ENCODE results near the gene TAS1R1. TPM values are rescaled to one million over a fixed set of nuclear protein-coding genes. Genes with fewer than 3 reads are reported as not detected.

The TAS1R1 gene
- total and polyA plus RNA-seq, 9 of the 15 experiments (the other 6 are each of a cell fraction or from before 2014, with no cell fraction given) = 0.06 TPM; not detected in 8

DNA sequence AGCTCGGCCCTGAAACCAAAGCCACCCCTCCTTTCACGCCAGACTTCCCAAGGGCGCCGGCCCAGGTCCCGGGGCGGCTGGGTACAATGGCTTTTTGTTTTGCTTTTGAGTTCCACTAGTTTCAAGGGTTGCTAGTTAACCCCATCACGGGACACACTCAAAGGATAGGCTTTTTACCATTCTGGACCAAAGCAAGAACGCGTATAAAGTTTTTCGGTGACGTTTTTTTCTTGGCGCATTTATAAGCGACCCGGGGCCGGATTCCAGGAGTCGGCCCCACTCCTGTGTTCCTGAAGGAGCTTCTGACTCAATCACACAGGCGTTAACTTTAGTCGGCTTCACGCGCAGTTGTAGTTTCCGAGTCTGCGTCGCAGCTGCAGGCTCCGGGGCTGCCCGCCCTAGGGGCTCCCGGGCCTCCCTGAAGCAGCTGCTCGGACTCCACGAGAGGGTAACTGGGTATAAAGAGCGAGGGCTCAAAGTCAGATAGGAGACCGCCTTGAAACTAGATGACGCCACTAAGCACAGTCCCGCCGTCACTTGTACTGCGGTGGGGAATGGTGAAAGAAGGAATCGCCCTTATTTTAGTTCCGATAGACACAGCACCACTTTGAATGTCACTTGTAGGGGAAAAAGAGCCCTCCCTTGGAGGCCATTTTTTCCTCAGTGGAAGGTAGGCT is 48.3 kb downstream of the TAS1R1 start (continued):
- TF ChIP-seq, protein P1, sequence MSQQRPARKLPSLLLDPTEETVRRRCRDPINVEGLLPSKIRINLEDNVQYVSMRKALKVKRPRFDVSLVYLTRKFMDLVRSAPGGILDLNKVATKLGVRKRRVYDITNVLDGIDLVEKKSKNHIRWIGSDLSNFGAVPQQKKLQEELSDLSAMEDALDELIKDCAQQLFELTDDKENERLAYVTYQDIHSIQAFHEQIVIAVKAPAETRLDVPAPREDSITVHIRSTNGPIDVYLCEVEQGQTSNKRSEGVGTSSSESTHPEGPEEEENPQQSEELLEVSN (IDR thresholded peaks at IDR 0.05; ENCODE audit: borderline replicate concordance in 1 of 2, extremely low read depth in 1 of 2, insufficient read depth in 1 of 2, insufficient read length in 1 of 2, low read depth in 1 of 2, low read length in 1 of 2, poor library complexity in 1 of 2, severe bottlenecking in 1 of 2) = peak in 1 of 2 experiments; percentile 35
- peak; percentile 14; the same call in 1 of the 2 replicates for TF ChIP-seq STAT5A (IDR thresholded peaks at IDR 0.05; ENCODE audit: borderline replicate concordance, low read length)
- 0 out of 2 replicates have a peak, but pooled peaks have one; percentile 4 for TF ChIP-seq GABPB1 (CRISPR knock-in tag; IDR thresholded peaks at IDR 0.05)
- 0 out of 2 replicates have a peak, but pooled peaks have one; percentile 13 for TF ChIP-seq KHSRP (IDR thresholded peaks at IDR 0.05)
- no peak; the same call in 1 of the 2 replicates for TF ChIP-seq ERF (CRISPR knock-in tag; IDR thresholded peaks at IDR 0.05)
- no peak for TF ChIP-seq KLF1 (tag; IDR thresholded peaks at IDR 0.05)
- TF ChIP-seq KDM4B (IDR thresholded peaks at IDR 0.05; ENCODE audit: borderline replicate concordance in 2 of 2, low read depth in 1 of 2) = no peak
- TF ChIP-seq SRSF1 (IDR thresholded peaks at IDR 0.05; ENCODE audit: low read depth, low read length) = no peak
- TF ChIP-seq ZNF175 (CRISPR knock-in tag; IDR thresholded peaks at IDR 0.05; ENCODE audit: low read depth) = no peak
- TF ChIP-seq, protein P2, sequence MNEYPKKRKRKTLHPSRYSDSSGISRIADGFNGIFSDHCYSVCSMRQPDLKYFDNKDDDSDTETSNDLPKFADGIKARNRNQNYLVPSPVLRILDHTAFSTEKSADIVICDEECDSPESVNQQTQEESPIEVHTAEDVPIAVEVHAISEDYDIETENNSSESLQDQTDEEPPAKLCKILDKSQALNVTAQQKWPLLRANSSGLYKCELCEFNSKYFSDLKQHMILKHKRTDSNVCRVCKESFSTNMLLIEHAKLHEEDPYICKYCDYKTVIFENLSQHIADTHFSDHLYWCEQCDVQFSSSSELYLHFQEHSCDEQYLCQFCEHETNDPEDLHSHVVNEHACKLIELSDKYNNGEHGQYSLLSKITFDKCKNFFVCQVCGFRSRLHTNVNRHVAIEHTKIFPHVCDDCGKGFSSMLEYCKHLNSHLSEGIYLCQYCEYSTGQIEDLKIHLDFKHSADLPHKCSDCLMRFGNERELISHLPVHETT (CRISPR knock-in tag; conservative IDR thresholded peaks at IDR 0.05 in 1 of 2, IDR thresholded peaks at IDR 0.05 in 1 of 2) = peak in 1 of 2 experiments; percentile 19; a peak in 1 of 4 replicates
- TF ChIP-seq, protein P3, sequence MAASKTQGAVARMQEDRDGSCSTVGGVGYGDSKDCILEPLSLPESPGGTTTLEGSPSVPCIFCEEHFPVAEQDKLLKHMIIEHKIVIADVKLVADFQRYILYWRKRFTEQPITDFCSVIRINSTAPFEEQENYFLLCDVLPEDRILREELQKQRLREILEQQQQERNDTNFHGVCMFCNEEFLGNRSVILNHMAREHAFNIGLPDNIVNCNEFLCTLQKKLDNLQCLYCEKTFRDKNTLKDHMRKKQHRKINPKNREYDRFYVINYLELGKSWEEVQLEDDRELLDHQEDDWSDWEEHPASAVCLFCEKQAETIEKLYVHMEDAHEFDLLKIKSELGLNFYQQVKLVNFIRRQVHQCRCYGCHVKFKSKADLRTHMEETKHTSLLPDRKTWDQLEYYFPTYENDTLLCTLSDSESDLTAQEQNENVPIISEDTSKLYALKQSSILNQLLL (CRISPR knock-in tag; IDR thresholded peaks at IDR 0.05; ENCODE audit: borderline replicate concordance) = no peak
- TF ChIP-seq, protein P4, sequence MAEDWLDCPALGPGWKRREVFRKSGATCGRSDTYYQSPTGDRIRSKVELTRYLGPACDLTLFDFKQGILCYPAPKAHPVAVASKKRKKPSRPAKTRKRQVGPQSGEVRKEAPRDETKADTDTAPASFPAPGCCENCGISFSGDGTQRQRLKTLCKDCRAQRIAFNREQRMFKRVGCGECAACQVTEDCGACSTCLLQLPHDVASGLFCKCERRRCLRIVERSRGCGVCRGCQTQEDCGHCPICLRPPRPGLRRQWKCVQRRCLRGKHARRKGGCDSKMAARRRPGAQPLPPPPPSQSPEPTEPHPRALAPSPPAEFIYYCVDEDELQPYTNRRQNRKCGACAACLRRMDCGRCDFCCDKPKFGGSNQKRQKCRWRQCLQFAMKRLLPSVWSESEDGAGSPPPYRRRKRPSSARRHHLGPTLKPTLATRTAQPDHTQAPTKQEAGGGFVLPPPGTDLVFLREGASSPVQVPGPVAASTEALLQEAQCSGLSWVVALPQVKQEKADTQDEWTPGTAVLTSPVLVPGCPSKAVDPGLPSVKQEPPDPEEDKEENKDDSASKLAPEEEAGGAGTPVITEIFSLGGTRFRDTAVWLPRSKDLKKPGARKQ (CRISPR knock-in tag; IDR thresholded peaks at IDR 0.05) = no peak
- TF ChIP-seq ZNF644 (tag; IDR thresholded peaks at IDR 0.05; ENCODE audit: low read depth) = 0 out of 2 replicates have a peak, but pooled peaks have one; percentile 70
- no peak for TF ChIP-seq RBM25 (IDR thresholded peaks at IDR 0.05; ENCODE audit: low read depth, low read length, severe bottlenecking)
- TF ChIP-seq SP1 (CRISPR knock-in tag; IDR thresholded peaks at IDR 0.05) = 0 out of 2 replicates have a peak, but pooled peaks have one; percentile 50
- TF ChIP-seq, protein P5, sequence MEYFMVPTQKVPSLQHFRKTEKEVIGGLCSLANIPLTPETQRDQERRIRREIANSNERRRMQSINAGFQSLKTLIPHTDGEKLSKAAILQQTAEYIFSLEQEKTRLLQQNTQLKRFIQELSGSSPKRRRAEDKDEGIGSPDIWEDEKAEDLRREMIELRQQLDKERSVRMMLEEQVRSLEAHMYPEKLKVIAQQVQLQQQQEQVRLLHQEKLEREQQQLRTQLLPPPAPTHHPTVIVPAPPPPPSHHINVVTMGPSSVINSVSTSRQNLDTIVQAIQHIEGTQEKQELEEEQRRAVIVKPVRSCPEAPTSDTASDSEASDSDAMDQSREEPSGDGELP (CRISPR knock-in tag; IDR thresholded peaks at IDR 0.05; ENCODE audit: borderline replicate concordance) = peak; percentile 61; the same call in 1 of the 2 replicates
- TF ChIP-seq DPF2 (IDR thresholded peaks at IDR 0.05) = peak; percentile 24; the same call in 1 of the 2 replicates
